K562 (cell line): ENCODE data around the gene RTL5. TPM values are rescaled to one million over a fixed set of nuclear protein-coding genes. Genes with fewer than 3 reads are reported as not detected.

ENCODE experiments used
- ATAC-seq: fragments of 200-7000 bp; cut with Tn5 transposase; 3 replicates; pipeline ENCODE4 v1.9.1; 2020; ENCODE audit warnings: moderate library complexity
- BruUV-seq: library from RNA; stranded (reverse); fragments of 400-500 nt; replicated peaks from 2 replicates; lab custom pipeline; 2021; lab: Mats Ljungman, UMichigan
- CTCF ChIA-PET: fragments of 300-600 bp; formaldehyde crosslinking; extraction: SDS; loops from one replicate; lab custom pipeline; 2021; ENCODE audit warnings: low intra/inter-chr PET ratio; lab: Yijun Ruan, JAX
- POLR2A ChIA-PET: fragments of 300-600, 350-650 bp; sonication (Branson Sonifier 250); formaldehyde crosslinking; extraction: SDS; loops from one replicate; lab custom pipeline; 2021; ENCODE audit warnings: antibody characterized with exemption, inconsistent platforms; lab: Yijun Ruan, JAX
- DNase-seq, 4 experiments: peaks; one replicate each; pipeline versions ENCODE4 v3.0.0 to v3.0.0-alpha.2; 2011 to 2018; ENCODE audit warnings: low spot score in 3 of 4, mixed read lengths in 3 of 4; ENCODE audit errors: extremely low read depth in 1 of 4
- FAIRE-seq: peaks from 2 replicates; lab custom pipeline; 2011; peaks lifted over from hg19 to GRCh38; lab: Jason Lieb, UNC
- H2AFZ ChIP-seq: 2 replicates; pipeline ENCODE4 v1.6.0; 2011; ENCODE audit warnings: low read depth, low read length, control low read depth, inconsistent platforms
- H3K27ac ChIP-seq: fragments of 200-600 bp; 3 replicates; pipeline ENCODE4 v1.8.0; 2011; ENCODE audit warnings: low read depth, mild to moderate bottlenecking, control low read depth, inconsistent platforms, low read length, moderate library complexity, mixed read lengths; ENCODE audit errors: extremely low read depth
- H3K27me3 ChIP-seq, 2 experiments: fragments of 300-600 bp in 1 of 2; 2 replicates in 1 of 2; 3 replicates in 1 of 2; pipeline versions ENCODE4 v1.6.0 to v1.8.0; 2011; ENCODE audit warnings: inconsistent platforms in 2 of 2, low read length in 2 of 2, mild to moderate bottlenecking in 1 of 2, mixed read lengths in 1 of 2, moderate library complexity in 1 of 2; ENCODE audit not compliant: control insufficient read depth in 2 of 2, insufficient read depth in 2 of 2
- H3K36me3 ChIP-seq: fragments of 300-600 bp; 3 replicates; pipeline ENCODE4 v1.8.0; 2011; ENCODE audit warnings: mild to moderate bottlenecking, low read length, inconsistent platforms; ENCODE audit not compliant: control insufficient read depth, insufficient read depth
- H3K4me1 ChIP-seq, 2 experiments: fragments of 200-600 bp in 1 of 2; replicated peaks in 1 of 2; 2 replicates in 1 of 2; 3 replicates in 1 of 2; pipeline versions ENCODE4 v1.5.1 to v1.8.0; 2011; ENCODE audit warnings: inconsistent platforms in 2 of 2, low read length in 2 of 2, mild to moderate bottlenecking in 1 of 2, mixed read lengths in 1 of 2, moderate library complexity in 1 of 2; ENCODE audit not compliant: control insufficient read depth in 2 of 2, insufficient read depth in 2 of 2
- H3K4me2 ChIP-seq: 2 replicates; pipeline ENCODE4 v1.6.1; 2011; ENCODE audit warnings: low read length, control low read depth, inconsistent platforms, mixed read lengths; ENCODE audit not compliant: insufficient read depth
- H3K4me3 ChIP-seq: fragments of 200-600 bp; sonication (generic), shearing (Covaris generic); 2 replicates; pipeline ENCODE4 v1.5.1; 2016; ENCODE audit warnings: control low read depth, inconsistent platforms
- H3K79me2 ChIP-seq: fragments of 200-600 bp; 3 replicates; pipeline ENCODE4 v1.8.0; 2011; ENCODE audit warnings: low read length, inconsistent platforms; ENCODE audit not compliant: control insufficient read depth, insufficient read depth
- H3K9ac ChIP-seq, 2 experiments: 2 replicates each; pipeline versions ENCODE4 v1.6.0 to v1.6.1; 2011; ENCODE audit warnings: low read depth in 2 of 2, low read length in 2 of 2, control low read depth in 1 of 2, inconsistent platforms in 1 of 2, mild to moderate bottlenecking in 1 of 2, mixed read lengths in 1 of 2; ENCODE audit not compliant: insufficient read depth in 1 of 2
- H3K9me1 ChIP-seq: one replicate; pipeline ENCODE4 v1.6.0; 2011; ENCODE audit warnings: inconsistent platforms, mild to moderate bottlenecking, low read length, moderate library complexity; ENCODE audit not compliant: control insufficient read depth, insufficient read depth
- H3K9me3 ChIP-seq: replicated peaks from 2 replicates; pipeline ENCODE4 v1.5.1; 2011; ENCODE audit warnings: low read depth, low read length, inconsistent platforms; ENCODE audit not compliant: control insufficient read depth, insufficient read depth
- H4K20me1 ChIP-seq: replicated peaks from 2 replicates; pipeline ENCODE4 v1.6.1; 2011; ENCODE audit warnings: low read length, inconsistent platforms, mixed read lengths; ENCODE audit not compliant: control insufficient read depth, insufficient read depth
- ATF3 ChIP-seq, 2 experiments: fragments of 450-650 bp in 1 of 2; sonication (generic) in 1 of 2; formaldehyde crosslinking in 1 of 2; IDR thresholded peaks in 1 of 2; conservative IDR thresholded peaks in 1 of 2; 2 replicates each; pipeline versions ENCODE4 v1.6.1 to v1.8.1; 2016 to 2023; ENCODE audit warnings: mild to moderate bottlenecking in 2 of 2, moderate library complexity in 2 of 2, inconsistent platforms in 1 of 2, missing genetic modification reagents in 1 of 2
- CEBPG ChIP-seq, 3 experiments: fragments of 200-800 bp in 1 of 3; sonication (Bioruptor generic) in 1 of 3; sonication (generic) in 1 of 3; formaldehyde crosslinking in 1 of 3; IDR thresholded peaks in 2 of 3; conservative IDR thresholded peaks in 1 of 3; 2 replicates each; pipeline versions ENCODE4 v1.6.1 to v1.8.0; 2016 to 2022; ENCODE audit warnings: missing compliant biosample characterization in 2 of 3, missing genetic modification characterization in 2 of 3, mild to moderate bottlenecking in 1 of 3, missing genetic modification reagents in 1 of 3
- HIVEP1 ChIP-seq: fragments of 250-450 bp; sonication (Bioruptor Pico); IDR thresholded peaks from 2 replicates; pipeline ENCODE4 v1.4.0; 2020; ENCODE audit warnings: mild to moderate bottlenecking
- ID3 ChIP-seq, 2 experiments: fragments of 250-450 bp in 1 of 2; fragments of 450-650 bp in 1 of 2; sonication (Bioruptor Pico) in 1 of 2; IDR thresholded peaks; 2 replicates each; pipeline versions ENCODE4 v1.6.1 to v1.8.0; 2016 to 2021; ENCODE audit warnings: mild to moderate bottlenecking in 2 of 2, moderate library complexity in 2 of 2, missing compliant biosample characterization in 1 of 2, missing genetic modification characterization in 1 of 2
- POLR2G ChIP-seq: fragments of 200-400 bp; formaldehyde crosslinking; IDR thresholded peaks from 2 replicates; pipeline ENCODE4 v1.6.1; 2017; ENCODE audit warnings: low read depth, mild to moderate bottlenecking, antibody characterized with exemption, low read length, moderate library complexity
- RFX1 ChIP-seq: fragments of 450-650 bp; IDR thresholded peaks from 2 replicates; pipeline ENCODE4 v1.6.1; 2016; ENCODE audit warnings: mild to moderate bottlenecking, moderate library complexity
- ZNF518B ChIP-seq: fragments of 250-450 bp; sonication (Bioruptor Pico); IDR thresholded peaks from 2 replicates; pipeline ENCODE4 v1.5.0; 2021; ENCODE audit warnings: mild to moderate bottlenecking, moderate library complexity
- ZNF75A ChIP-seq: fragments of 450-650 bp; formaldehyde crosslinking; IDR thresholded peaks from 2 replicates; pipeline ENCODE4 v1.4.0; 2020; ENCODE audit warnings: mild to moderate bottlenecking
- WGBS: fragments of 100-300 bp; shearing (Covaris generic); methylation state at CpG from one replicate; pipeline ENCODE4 v1.1.6; 2016; ENCODE audit warnings: low coverage, mixed read lengths; ENCODE audit not compliant: insufficient coverage; ENCODE audit errors: missing lambda C conversion rate; 5-methylcytosine and 5-hydroxymethylcytosine counted together
- in situ Hi-C: fragments of 300-500 bp; cut with MboI; formaldehyde crosslinking; loops from 4 replicates; pipeline ENCODE4 v1.15.0; 2018; ENCODE audit warnings: inconsistent platforms, mixed read lengths
- intact Hi-C: fragments of 100-400 bp; cut with micrococcal nuclease; formaldehyde crosslinking; loops from 2 replicates; pipeline ENCODE4 v1.14.2; 2022
- polyA plus RNA-seq, 8 experiments: library from polyadenylated mRNA; depleted of rRNA in 4 of 8; stranded (reverse) in 5 of 8; unstranded in 3 of 8; fragments of >200 nt; fragmentation: Nextera tagmentation in 2 of 8; fragmentation: Illumina TruSeq in 1 of 8; extraction: Ambion mirVana in 2 of 8; extraction: Trizol in 1 of 8; gene quantifications; 2 replicates each; pipeline versions ENCODE4 v1.2.1 to v1.2.3, GENCODE V29; 2011 to 2014; ENCODE audit warnings: inconsistent platforms in 1 of 8, missing spikeins in 1 of 8
- total RNA-seq, 7 experiments: library from RNA; depleted of rRNA in 6 of 7; stranded (reverse); fragments of >200 nt in 6 of 7; fragmentation: Illumina TruSeq in 2 of 7; extraction: Trizol in 2 of 7; gene quantifications; 2 replicates each; pipeline versions ENCODE4 v1.2.1 to v1.2.3, GENCODE V29; 2011 to 2021; ENCODE audit warnings: low replicate concordance in 1 of 7

RTL5 gene
- total and polyA plus RNA-seq, 9 of the 15 experiments (the other 6 are each of a cell fraction or from before 2014, with no cell fraction given): 0.03 TPM; not detected in 8

GRCh38 chrX:72123471-72124185, 8.1 kb downstream of the RTL5 start:
- Histone ChIP-seq H3K4me2 (no peak overlapping the region), H3K4me3 (no peak overlapping the region), H3K9me3 (no peaks in the 10 kb centered on the region), H3K36me3 (no peaks in the 10 kb centered on the region), H3K79me2 (no peaks in the 10 kb centered on the region), H3K4me1 (no peaks in the 10 kb centered on the region), H3K9me1 (no peaks in the 10 kb centered on the region), H4K20me1 (peaks cover 3% of the 10 kb centered on the region; the same call in 1 of the 2 replicates)
- 14% methylated on average over 11 of the region's 11 CpGs for WGBS
- TF ChIP-seq CEBPG (CRISPR knock-in tag; IDR thresholded peaks at IDR 0.05) (no peak), CEBPG (tag; conservative IDR thresholded peaks at IDR 0.05 in 1 of 2, IDR thresholded peaks at IDR 0.05 in 1 of 2) (peak in 1 of 2 experiments; percentile 58; a peak in 2 of 4 replicates), ID3 (CRISPR knock-in tag; IDR thresholded peaks at IDR 0.05) (no peak), ID3 (tag; IDR thresholded peaks at IDR 0.05) (no peak), POLR2G (no peak), HIVEP1 (no peak), ATF3 (IDR thresholded peaks at IDR 0.05) (0 out of 2 replicates have a peak, but pooled peaks have one; percentile 25), ATF3 (CRISPR knock-in tag; conservative IDR thresholded peaks at IDR 0.05) (no peak), RFX1 (peak; percentile 53), ZNF75A (CRISPR knock-in tag) (no peak), ZNF518B (no peak)
- TF ChIP-seq, all 486 proteins: peak for 3
- H3K27ac ChIP-seq: no peak overlapping the region
- FAIRE-seq (no peak), DNase-seq (no peak), ATAC-seq (0 out of 3 replicates have a peak, but pooled peaks have one; percentile 28)
- ChIA-PET CTCF (no interaction called here), POLR2A (no interaction called here)
- H2AFZ ChIP-seq: no peak overlapping the region
- intact Hi-C loops: no loop called here
- in situ Hi-C loops: no loop called here
- no TSS peak for BruUV-seq
- peaks cover 0 to 9% of the 10 kb centered on the region in 2 experiments; a peak in 1 of 5 replicates for H3K27me3 ChIP-seq
- H3K9ac ChIP-seq: no peak overlapping the region
